ENCODE measurements around the gene CSAG1. TPM values are rescaled to one million over a fixed set of nuclear protein-coding genes. Genes with fewer than 3 reads are reported as not detected.
"Not testable (repeated sequence)": the region's sequence is repeated elsewhere in the genome, so short reads cannot be mapped to it uniquely, and the experiment has no call there.

The CSAG1 gene
- total and polyA plus RNA-seq, 2 of the 13 experiments (the other 11 are each of a cell fraction or from before 2014, with no cell fraction given): not detected

DNA sequence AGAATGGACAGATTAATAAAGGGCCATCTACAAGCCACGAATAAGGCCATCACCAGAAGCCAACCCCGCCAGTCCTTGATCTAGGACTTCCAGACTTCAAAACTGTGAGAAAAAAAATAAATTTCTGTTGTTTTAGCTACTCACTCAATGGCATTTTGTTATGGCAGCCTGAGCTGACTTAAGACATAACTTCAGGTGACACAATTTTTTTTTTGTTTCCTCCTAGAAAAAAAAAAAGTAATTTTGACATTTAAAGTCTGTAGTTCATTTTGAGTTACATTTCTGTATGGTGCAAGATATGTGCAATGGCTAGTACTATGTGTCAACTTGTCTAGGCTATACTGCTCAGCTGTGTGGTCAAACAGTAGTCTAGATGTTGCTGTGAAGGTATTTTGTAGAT is 25.4 kb upstream of the CSAG1 start, which contains the start of gene CSAG3:
CSAG3 (plus strand) TSS at position 301 of the 400 bp plus-strand sequence.
- CTCF ChIA-PET (ENCODE audit: low intra/inter-chr PET ratio, low total read pairs); FAIRE-seq; POLR2A ChIA-PET; H3K36me3 ChIP-seq (replicated peaks in 1 of 2; ENCODE audit: control insufficient read depth in 1 of 2, insufficient read depth in 2 of 2, low read length in 2 of 2); H3K27me3 ChIP-seq (ENCODE audit: control insufficient read depth in 1 of 2, insufficient read depth in 2 of 2, low read length in 2 of 2); H3K9ac ChIP-seq (ENCODE audit: insufficient read depth, low read depth, low read length); H4K20me1 ChIP-seq (ENCODE audit: insufficient read depth, low read length); H3K79me2 ChIP-seq (ENCODE audit: insufficient read depth, low read length); H3K27ac ChIP-seq (ENCODE audit: extremely low read length, insufficient read depth, low read length); H3K4me2 ChIP-seq (ENCODE audit: low read depth, low read length); ATAC-seq; DNase-seq (ENCODE audit: low spot score); BruUV-seq (replicated peaks); H3K4me3 ChIP-seq (replicated peaks in 1 of 3; ENCODE audit: insufficient read depth in 1 of 3, low read depth in 2 of 3, low read length in 3 of 3); H3K4me1 ChIP-seq (ENCODE audit: insufficient read depth, low read length); intact Hi-C loops (cut with micrococcal nuclease; ENCODE audit: unreplicated experiment); in situ Hi-C loops (cut with HindIII; ENCODE audit: extremely low pct_ligation_motif_present, low pct_unique_long_range_greater_than_20kb); H3K9me3 ChIP-seq (ENCODE audit: low read length); H2AFZ ChIP-seq (ENCODE audit: low read length): not testable (repeated sequence)
- no CpG with 5 or more reads among the region's 2 CpGs for WGBS (ENCODE audit: low lambda C conversion rate)

DNA sequence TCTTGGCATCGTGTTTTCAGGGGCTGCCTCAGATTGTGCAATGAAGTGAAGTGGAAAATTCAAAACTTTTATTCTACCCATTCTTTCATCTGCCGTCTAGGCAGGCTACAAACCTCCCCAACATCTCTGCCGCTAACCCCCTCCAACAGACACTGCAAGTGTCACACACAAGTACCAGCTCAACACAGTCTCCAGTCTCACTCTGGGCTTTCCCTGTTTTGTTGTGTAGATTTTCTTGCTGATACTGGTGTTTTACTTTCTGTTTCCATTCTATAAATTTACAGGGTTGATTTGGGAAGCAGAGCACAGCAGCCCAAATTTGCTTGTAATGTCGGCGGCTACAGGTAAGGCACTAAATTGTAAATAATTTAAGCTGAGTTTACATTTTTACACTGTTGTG is 21.4 kb upstream of the CSAG1 start:
- H3K27ac ChIP-seq (ENCODE audit: extremely low read length, insufficient read depth, low read length); H3K79me2 ChIP-seq (ENCODE audit: insufficient read depth, low read length); POLR2A ChIA-PET; H3K27me3 ChIP-seq (ENCODE audit: control insufficient read depth in 1 of 2, insufficient read depth in 2 of 2, low read length in 2 of 2); H2AFZ ChIP-seq (ENCODE audit: low read length); DNase-seq (ENCODE audit: low spot score); H3K9ac ChIP-seq (ENCODE audit: insufficient read depth, low read depth, low read length); H3K4me2 ChIP-seq (ENCODE audit: low read depth, low read length); H3K9me3 ChIP-seq (ENCODE audit: low read length); FAIRE-seq; BruUV-seq (replicated peaks); intact Hi-C loops (cut with micrococcal nuclease; ENCODE audit: unreplicated experiment); in situ Hi-C loops (cut with HindIII; ENCODE audit: extremely low pct_ligation_motif_present, low pct_unique_long_range_greater_than_20kb); ATAC-seq; H3K4me1 ChIP-seq (ENCODE audit: insufficient read depth, low read length); H3K4me3 ChIP-seq (replicated peaks in 1 of 3; ENCODE audit: insufficient read depth in 1 of 3, low read depth in 2 of 3, low read length in 3 of 3); H4K20me1 ChIP-seq (ENCODE audit: insufficient read depth, low read length); H3K36me3 ChIP-seq (replicated peaks in 1 of 2; ENCODE audit: control insufficient read depth in 1 of 2, insufficient read depth in 2 of 2, low read length in 2 of 2); CTCF ChIA-PET (ENCODE audit: low intra/inter-chr PET ratio, low total read pairs): not testable (repeated sequence)
- WGBS (ENCODE audit: low lambda C conversion rate): no CpG with 5 or more reads among the region's 5 CpGs

DNA sequence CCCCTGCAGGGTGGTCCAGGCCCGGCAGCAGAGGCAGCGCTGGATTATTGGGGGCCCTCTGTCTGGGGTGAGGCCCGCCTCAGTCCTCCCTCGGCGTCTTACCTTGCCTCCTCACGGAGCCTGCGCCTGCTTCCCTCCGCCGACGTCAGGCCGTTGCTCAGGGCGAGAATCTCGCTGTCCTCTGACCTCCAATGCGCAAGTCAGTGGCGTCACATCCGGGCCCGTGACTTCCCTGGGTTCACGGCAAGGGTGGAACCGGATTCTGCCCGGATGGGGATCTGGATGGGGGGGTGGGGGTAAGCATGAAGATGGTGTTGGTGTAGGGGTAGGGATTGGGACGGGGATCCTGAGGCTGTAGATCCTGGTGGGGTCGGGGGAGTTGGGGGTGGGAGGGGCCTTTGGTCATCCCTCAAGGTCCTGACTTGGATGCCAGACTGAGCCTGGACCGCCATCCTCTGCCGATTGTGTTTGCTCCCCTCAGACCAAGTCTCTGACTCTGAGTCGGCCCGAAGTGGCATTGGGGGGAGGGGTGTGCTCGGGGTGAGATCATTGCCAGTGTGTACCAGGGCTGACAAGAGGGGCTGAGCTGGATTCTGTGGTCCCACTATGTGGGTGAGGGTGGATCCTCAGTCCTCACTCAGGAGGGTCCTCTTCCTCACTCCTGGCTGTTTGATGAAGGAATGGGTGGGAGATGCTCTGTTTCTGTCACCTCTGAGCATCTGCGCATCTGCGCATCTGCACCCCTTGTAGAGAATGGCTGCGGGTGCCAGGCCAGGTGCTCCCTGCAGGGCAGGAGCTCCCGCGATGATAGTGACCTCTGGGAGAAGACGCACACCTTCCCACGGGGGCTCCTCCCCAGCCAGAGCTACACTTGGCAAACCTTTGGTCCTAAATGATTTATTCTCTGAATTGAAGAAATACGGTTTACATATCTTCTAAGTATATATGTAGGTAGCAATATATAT is 20.4 kb upstream of the CSAG1 start, which contains the start of gene MAGEA2:
MAGEA2 (minus strand) TSS at position 157 of the 965 bp plus-strand sequence. CDS start 2,479 bp downstream, outside the sequence.
- H4K20me1 ChIP-seq (ENCODE audit: insufficient read depth, low read length); in situ Hi-C loops (cut with HindIII; ENCODE audit: extremely low pct_ligation_motif_present, low pct_unique_long_range_greater_than_20kb); H3K4me1 ChIP-seq (ENCODE audit: insufficient read depth, low read length); H3K27ac ChIP-seq (ENCODE audit: extremely low read length, insufficient read depth, low read length); POLR2A ChIA-PET; H3K9me3 ChIP-seq (ENCODE audit: low read length); H3K4me2 ChIP-seq (ENCODE audit: low read depth, low read length); DNase-seq (ENCODE audit: low spot score); intact Hi-C loops (cut with micrococcal nuclease; ENCODE audit: unreplicated experiment); H3K9ac ChIP-seq (ENCODE audit: insufficient read depth, low read depth, low read length); H3K4me3 ChIP-seq (replicated peaks in 1 of 3; ENCODE audit: insufficient read depth in 1 of 3, low read depth in 2 of 3, low read length in 3 of 3); H3K36me3 ChIP-seq (replicated peaks in 1 of 2; ENCODE audit: control insufficient read depth in 1 of 2, insufficient read depth in 2 of 2, low read length in 2 of 2); BruUV-seq (replicated peaks); ATAC-seq; CTCF ChIA-PET (ENCODE audit: low intra/inter-chr PET ratio, low total read pairs); H3K27me3 ChIP-seq (ENCODE audit: control insufficient read depth in 1 of 2, insufficient read depth in 2 of 2, low read length in 2 of 2); FAIRE-seq; H2AFZ ChIP-seq (ENCODE audit: low read length); H3K79me2 ChIP-seq (ENCODE audit: insufficient read depth, low read length): not testable (repeated sequence)
- no CpG with 5 or more reads among the region's 35 CpGs for WGBS (ENCODE audit: low lambda C conversion rate)

Data from HepG2 (cell line).